ENCODE results near the gene PNLIPRP3.

PNLIPRP3 gene

DNA sequence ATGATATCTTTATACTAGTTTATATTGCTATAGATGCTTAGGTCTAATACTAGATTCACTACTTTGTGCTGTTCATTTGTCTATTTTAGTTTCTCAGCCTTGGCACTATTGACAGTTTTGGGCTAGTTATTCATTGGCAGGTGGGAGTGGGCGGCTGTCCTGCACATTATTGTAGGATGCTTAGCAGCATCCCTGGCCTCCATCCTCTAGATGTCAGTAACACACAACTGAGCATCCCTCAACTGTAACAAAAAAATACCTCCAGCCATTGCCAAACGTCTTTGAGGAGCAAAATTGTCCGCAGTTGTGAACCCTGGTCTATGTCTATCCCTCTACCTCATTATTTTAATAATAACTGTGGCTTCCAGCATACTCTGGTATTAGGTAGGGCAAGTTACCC, 83.7 kb downstream of the PNLIPRP3 start:
- DNase-seq = no peak

DNA sequence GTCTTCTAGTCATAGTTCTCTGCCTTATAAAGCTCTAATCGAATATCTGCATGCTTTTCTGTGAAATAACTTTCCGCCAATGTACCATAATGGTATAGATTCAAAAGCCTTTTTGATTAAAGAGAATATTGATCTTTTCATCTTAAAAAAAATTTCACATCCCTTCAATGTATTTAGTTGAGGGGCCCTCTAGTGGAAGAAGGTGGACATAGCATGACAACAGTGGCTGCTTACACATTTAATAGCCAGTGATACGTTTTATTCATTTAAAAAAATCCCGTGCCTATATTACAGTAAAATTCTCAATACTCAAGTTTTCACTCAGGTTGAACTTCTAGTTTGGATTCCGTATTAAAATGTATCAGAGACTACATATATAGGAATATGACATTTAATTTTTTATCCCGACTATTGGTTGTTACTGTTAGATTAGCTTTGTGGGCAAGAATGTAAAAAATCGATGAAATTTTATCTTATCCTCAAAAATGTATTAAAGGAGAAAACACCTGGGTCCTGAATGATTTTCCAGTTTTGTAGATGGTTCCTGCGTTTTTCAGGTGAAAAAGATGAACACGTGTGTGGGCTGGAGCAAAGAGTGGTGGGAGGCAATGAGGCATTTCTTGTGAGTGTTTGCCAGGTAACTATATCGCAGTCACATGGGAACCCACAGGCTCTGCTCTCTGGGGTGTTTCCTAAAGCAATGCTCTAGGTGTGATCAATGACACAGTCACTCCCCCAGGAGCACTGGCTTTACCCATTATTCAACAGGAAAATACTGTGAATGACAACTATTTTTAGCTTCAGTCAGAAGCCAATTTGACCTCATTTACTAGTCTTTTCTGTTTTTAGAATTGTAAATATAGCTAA, 94.0 kb downstream of the PNLIPRP3 start:
- DNase-seq = no peak

DNA sequence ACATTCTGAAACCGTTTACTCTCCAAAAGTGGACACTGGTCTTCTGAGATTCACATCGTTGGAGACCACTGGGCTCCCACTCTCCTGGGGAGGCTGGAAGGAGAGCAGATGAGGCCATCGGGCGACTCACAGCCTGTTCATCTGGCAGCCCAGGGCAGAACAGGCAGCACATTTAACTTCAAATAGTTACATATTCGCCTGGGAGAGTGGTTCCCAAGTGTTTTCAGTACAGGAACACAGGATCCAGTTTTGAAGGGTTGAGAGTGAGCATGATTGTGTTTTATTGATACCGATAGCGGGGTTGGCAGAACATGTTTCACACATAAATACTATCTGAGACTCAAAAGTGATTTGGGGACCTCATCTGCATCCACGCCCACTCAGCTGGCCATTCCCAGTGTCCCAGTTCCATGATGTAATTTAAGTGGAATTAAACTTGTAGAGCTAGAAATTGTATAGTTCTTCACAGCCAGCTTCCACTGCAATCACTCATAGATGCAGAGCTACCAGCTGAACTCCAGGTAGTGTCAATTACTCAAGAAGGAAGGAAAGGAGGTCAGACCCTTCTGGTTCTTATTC, 95.2 kb downstream of the PNLIPRP3 start:
- DNase-seq = no peak

DNA sequence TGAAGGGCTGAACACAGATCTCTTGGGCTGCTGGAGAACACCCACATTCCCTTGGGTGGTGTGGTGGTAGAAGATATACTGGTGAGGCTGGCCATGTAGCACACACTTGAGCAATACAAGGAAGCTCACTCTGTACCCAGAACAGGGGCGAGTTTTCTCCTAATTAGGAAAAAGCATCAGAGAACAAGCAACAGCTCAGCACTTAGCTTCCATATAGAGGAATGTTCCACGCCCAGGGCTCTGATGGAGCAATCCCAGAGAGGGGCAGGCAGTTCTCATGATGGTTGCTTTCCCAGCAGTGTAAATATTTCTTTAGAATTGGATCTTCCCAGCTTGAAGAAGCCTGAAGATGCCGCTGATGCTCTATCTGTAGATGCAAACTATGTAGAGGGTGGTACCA, 97.1 kb downstream of the PNLIPRP3 start:
- DNase-seq = no peak

DNA sequence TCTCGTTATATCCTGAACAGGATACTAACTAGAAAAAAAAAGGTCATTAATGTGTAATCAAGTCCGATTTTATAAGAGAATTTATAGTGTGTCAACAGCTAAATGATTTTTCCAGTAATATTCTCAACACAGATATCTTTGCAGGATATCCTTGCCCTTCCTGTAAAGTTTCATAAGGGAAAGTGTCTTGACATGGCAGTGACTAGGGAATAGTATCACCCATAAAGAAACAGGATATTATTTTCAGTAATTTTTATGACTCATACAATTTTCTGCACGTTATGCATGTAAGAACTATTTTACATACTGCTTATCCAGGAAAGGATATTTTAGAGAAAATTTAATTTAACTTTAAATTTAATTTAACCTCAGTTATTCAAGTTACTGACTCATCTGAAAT, 98.6 kb downstream of the PNLIPRP3 start:
- DNase-seq = no peak
